OCI-LY3 (cell line): Measurements from ENCODE around the gene ERC2.

ENCODE experiments used
- EZH2phosphoT487 ChIP-seq: fragments of 200-600 bp; shearing (Covaris generic); IDR thresholded peaks from 2 replicates; pipeline ENCODE4 v1.6.1; 2018; ENCODE audit warnings: antibody characterized with exemption, mixed run types, low read depth
- TF ChIP-seq, protein P1 (sequence below): fragments of 200-600, 300-600 bp; sonication (generic); IDR thresholded peaks from 2 replicates; pipeline ENCODE4 v1.5.1; 2014; ENCODE audit warnings: antibody characterized with exemption, low read length, low read depth

DNA sequence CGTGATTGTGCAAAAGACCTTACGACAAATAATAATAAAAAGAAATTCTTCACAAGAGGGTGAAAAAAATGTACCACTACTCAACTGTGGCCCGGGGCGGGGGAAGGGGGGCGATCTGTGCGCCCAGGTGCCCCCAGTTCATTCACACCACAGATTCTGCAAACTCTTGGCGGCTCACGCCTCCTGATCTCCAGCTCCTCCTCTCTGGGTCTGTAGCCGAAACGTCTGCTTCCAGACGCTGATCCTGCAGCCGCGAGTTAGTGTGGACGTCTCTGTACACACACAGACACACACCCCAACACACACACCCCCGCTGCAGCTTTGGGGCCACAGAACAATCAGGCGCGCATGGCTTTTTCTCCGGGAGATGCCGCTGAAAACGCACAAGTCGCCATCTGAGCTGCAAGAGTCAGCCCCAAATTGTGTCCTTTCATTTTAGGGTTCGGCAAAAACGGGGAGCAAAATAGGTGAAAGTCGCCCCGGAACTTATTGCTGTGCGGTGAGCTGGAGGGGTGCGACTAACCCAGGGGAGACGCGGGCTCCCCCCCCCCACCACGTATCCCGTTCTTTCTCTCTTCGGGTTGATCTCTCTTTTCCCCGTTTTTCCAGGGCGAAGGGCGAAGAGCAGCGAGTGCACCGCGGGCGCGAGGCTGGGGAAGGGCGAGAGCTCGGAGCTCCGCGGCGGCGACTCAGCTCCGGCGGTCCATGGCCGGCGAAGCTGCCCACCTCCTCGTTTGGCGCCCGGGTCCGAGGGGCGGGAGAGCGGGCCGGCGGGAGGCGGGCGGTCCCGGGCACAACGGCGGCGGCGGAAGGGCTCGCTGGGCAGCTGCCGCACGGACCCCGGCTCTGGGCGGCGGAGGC lies 980.7 kb downstream of the ERC2 start:
- TF ChIP-seq, protein P1, sequence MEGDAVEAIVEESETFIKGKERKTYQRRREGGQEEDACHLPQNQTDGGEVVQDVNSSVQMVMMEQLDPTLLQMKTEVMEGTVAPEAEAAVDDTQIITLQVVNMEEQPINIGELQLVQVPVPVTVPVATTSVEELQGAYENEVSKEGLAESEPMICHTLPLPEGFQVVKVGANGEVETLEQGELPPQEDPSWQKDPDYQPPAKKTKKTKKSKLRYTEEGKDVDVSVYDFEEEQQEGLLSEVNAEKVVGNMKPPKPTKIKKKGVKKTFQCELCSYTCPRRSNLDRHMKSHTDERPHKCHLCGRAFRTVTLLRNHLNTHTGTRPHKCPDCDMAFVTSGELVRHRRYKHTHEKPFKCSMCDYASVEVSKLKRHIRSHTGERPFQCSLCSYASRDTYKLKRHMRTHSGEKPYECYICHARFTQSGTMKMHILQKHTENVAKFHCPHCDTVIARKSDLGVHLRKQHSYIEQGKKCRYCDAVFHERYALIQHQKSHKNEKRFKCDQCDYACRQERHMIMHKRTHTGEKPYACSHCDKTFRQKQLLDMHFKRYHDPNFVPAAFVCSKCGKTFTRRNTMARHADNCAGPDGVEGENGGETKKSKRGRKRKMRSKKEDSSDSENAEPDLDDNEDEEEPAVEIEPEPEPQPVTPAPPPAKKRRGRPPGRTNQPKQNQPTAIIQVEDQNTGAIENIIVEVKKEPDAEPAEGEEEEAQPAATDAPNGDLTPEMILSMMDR: no peak
- TF ChIP-seq EZH2phosphoT487: no peak
